Activated CD4-positive, CD25-positive, alpha-beta regulatory T cell treated with anti-CD3 and anti-CD28 coated beads, Interleukin-2, amount 50 U/mL, for 24 hours (primary cell): ENCODE results near the gene GP9.
"Not testable (repeated sequence)": the region's sequence is repeated elsewhere in the genome, so short reads cannot be mapped to it uniquely, and the experiment has no call there.

Source experiments
- ATAC-seq, 2 donors: fragments of 150-1000 bp; cut with Tn5 transposase; one replicate each; pipeline ENCODE4 v1.10.0; 2021; ENCODE audit warnings: mild to moderate bottlenecking in 1 of 2, moderate library complexity in 1 of 2

GP9 gene

GRCh38 chr3:129081503-129081902 lies 20.9 kb downstream of the GP9 start:
- no peak for ATAC-seq

GRCh38 chr3:129082026-129082425 lies 21.4 kb downstream of the GP9 start:
- no peak for ATAC-seq

DNA sequence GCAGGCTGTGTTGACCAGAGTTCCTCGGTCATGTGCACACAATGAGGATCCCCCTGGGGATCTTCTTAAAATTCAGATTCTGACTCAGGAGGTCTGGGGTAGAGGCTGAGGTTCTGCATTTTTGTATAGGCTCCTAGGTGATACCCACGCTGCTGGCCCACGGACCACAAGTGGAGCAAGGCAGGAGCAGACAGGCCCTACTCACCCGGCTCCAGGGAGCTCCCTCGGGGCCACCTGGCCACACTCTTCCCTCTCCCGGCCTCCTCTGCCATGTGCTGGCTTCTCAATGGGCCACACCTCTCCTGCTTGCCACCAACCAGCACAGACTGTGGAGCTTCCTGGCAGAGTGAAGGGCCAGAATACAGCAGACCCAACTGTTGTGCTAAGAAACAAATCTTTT lies 23.9 kb downstream of the GP9 start:
- no peak for ATAC-seq

DNA sequence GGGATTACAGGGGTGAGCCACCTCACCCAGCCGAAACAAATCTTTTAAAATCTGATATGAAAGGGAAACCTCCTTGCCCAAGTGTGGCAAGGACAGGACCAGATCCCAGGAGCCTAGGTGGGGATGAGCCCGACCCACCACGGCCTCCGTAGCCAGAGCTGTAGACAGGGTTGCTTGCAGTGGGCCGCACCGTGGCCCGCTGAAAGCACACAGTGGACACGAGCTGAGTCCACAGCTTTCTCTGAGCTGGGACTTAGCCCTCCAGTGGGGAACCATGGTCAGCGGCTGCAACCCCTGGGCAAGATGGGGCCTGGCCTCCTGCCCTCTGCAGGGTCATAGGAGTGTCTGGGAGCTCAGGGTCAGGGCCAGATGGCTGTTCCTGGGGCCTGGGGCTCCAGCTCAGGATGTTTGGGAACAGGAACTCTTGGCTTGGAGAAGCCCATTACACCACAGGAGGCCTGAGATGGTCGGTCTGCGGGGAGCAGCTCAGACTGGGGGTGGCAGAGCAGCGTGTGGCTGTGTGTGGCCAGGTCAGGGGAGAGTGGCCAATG lies 24.7 kb downstream of the GP9 start:
- ATAC-seq, result no peak

- no peak for ATAC-seq
Observed at GRCh38 chr3:129085818-129086217, 25.2 kb downstream of the GP9 start.

GRCh38 chr3:129087138-129087702 lies 26.6 kb downstream of the GP9 start:
- no peak for ATAC-seq

DNA sequence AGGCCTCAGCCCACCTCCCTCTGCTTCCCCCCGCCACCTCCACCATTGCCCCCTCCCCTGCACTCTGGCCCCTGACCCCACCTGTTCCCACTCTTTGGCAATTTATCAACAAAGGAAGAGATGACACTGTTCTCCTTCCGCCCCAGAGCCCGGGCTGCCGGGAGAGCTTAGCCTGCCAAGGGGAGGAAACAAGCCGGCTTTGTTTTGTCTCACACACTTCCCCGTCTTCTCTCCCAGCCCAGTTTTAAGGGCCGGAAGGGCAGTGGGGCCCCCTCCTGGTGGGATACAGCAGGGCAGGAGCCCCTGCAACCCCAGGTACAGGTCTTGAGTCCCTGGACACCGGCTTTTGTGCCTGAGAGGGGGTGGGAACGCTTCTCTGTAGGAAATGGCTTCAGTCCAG lies 27.3 kb downstream of the GP9 start:
- peak; percentile 48 to 56 for ATAC-seq

DNA sequence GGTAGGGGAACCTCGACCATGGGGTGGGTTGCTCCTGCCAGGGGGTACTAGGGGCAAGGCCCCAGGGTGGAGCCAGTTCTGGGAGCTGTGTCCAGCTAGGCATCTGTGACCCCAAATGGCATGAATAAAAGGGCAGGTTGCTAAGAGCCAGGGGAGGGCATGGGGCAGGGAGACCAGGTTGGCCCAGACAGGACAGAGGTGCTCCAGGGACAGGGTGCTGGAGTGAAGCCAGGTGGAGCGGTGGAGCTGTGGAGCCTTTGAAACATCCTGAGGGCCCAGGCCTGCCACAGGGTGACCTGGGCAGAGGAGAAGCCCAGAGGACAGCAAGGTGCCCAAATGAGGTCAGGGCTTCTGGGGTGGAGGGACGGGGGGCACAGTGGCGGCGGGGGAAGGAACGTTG lies 27.7 kb downstream of the GP9 start:
- ATAC-seq, result not testable (repeated sequence)

GRCh38 chr3:129095285-129095684 lies 34.7 kb downstream of the GP9 start:
- ATAC-seq, result no peak

DNA sequence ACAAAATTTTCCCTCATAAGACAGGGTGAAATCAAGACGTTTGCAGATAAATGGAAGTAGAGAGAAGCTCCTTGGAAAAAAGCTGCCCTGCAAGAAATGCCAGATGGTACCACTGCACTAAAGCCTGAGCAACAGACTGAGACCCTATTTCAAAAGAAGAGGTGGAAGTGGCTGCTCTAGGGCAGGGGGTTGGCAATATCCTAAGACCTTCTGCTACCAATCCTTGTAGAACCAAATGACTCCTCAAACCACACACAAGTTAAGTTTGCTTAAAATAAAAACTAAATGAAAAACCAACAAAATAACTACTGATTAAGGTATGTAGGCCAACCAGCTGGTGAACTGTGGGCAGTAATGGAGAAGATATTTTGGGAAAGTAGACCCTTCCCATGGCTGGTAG lies 39.7 kb downstream of the GP9 start:
- ATAC-seq, result no peak

DNA sequence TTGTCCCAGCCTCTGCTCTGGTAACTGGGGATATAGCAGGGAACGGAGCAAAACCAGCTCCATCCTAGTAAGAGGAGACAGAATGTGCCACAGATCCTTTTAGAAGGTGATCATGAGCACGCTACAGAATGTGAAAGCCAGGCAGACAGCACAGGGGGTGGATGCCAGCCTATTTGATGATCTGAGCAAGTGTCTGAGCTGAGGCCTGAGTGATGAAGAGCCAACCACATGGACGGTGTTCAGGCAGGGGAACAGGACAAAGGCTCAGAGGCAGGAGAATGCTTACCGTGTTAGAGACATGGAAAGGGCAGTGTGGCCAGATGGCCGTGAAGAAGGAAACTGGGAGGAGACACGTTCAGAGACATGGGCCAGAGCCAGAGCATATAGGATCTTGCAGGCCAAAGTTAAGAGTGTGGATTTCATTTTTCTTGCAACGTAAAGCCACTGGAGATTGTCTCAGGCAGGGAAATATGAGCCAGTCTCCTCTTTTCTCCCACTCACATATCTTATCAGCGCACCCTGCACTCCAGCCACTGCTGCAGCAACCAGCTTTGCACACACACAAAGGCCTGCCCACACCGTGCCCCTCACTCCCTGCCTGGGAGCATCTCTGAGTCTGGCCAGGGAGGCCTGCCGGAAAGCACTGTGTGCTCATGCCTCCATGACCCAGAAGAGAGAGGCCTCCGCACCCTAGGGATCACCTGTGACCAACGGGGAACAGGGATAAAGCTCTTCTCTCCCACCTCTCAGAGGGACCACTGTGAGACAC lies 41.0 kb downstream of the GP9 start:
- ATAC-seq, result no peak

GRCh38 chr3:129103296-129103695 lies 42.7 kb downstream of the GP9 start:
- ATAC-seq, result no peak

DNA sequence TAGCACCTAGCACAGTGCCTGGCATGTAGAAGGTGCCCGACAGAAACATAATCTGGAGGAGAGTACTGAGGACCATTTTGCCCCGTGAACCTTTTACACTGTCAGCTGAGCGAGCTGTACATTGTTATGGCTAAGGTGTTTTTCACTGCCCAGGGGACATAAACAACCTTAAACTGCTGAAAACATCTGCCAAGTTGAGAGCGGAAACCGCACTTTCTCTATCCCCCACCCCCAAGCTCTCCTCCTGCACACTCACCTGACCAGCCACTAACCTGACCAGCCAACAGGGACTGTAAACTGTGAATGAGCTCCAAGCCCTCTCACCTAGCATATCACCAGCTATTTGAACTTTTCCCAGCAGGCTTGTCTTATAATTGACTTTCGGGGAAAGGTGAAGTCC lies 43.5 kb downstream of the GP9 start:
- no peak for ATAC-seq

- ATAC-seq, result no peak
Observed at GRCh38 chr3:129104498-129105079, 44.0 kb downstream of the GP9 start.

DNA sequence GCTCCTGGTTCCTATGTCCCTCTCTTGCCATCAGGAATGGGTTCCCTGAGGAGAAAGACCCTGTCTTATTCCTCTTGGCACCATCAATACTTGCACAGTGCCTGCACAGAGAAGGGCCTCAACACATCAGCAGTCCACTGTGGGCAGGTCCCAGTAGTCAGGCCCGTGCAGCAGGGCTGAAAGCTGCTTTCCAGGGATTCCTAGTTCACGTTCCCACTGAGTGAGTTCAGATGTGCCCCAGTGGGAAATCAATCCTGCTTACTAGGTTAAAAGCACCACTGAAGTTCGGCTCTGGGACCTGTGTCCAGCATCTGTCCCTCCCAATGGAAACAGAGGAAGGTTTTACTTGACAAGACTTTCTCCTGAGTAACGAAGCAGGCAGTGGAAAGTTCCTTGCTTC lies 45.3 kb downstream of the GP9 start:
- no peak for ATAC-seq

DNA sequence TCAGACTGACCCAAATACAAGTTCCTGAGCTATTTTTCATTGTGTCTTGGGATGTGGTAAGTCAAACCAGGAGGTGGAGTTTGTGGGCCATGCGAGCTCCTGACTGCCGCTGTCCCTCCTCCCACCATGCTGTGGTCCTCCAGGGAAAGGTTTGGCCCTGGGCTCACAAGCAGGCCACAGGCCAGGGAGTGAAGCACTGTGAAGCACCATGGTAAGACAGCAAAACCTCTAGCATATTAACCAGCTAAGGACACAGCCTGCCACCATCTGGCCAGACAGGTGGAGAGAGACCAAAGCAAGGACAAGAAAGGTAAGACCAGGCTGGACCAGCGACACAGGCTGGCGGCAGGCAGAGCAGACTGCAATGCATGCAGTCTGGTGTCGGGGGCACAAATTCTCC lies 45.7 kb downstream of the GP9 start:
- no peak for ATAC-seq

DNA sequence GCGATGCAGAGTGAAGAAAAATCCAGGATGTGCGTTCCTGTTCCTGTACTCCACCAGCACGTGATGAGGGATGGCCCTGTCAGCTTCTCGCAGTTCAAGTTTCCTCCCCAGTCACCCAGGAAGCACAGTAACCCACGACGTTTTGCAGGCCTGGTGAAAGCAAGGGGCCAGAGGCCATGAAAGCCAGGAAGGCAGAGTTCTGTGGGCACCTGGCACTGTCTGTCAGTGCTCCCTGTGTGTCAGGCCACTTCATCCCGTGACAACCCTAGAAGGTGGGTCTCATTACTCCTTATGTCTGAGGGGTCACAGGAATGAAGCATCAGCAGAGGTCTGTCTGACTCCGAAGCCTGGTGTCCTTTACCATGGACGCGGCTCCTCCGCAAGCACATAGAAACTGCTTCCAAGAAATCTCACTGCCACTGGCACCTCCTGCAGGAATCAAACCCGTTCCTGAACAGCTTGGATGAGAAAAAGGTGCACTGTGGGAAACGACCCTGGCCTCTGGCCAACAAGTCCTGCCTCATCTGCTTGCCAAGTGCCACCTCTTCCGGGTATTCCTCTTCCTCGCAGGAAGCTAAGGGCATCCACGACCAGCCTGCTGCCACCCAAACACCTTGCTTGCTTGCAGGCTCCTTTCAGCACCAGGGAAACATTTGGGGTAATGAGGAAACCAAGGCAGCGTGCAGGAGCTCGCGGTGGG lies 46.4 kb downstream of the GP9 start:
- no peak for ATAC-seq

DNA sequence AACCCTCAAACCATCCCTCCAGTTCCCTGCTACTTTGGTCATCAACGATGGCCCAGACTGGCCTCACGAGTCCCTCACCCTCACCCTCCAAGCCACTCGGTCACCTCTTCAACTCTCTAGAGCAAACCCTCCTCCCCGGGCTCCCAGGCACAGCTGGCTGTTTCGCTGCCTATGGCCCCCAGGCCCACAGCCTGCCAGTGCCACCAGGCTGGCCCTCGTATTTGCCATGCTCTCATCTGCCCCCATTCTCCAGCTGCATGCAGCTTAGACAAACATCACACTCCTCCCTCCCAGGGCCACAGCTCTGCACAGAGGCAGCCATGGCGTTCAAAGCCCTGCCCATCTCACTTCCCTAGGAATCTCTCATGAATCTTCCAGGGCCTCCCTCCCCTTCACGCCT lies 47.2 kb downstream of the GP9 start:
- ATAC-seq, result no peak

- not testable (repeated sequence) for ATAC-seq
Observed at GRCh38 chr3:129111076-129111780, 50.6 kb downstream of the GP9 start.
